B cell (primary cell): Measurements from ENCODE around the gene LRBA. TPM values are rescaled to one million over a fixed set of nuclear protein-coding genes. Genes with fewer than 3 reads are reported as not detected.
"Not testable (repeated sequence)": the region's sequence is repeated elsewhere in the genome, so short reads cannot be mapped to it uniquely, and the experiment has no call there.

Experiments
- ATAC-seq: fragments of 200-7000 bp; cut with Tn5 transposase; one replicate; pipeline ENCODE4 v1.10.0; 2021; ENCODE audit warnings: low read depth, mild to moderate bottlenecking, moderate number of reproducible peaks, moderate library complexity
- CTCF ChIA-PET: fragments of 350-600 bp; sonication (Branson Sonifier 250); formaldehyde crosslinking; loops from one replicate; lab custom pipeline; 2021; ENCODE audit warnings: antibody characterized with exemption, inconsistent platforms; lab: Charles Lee
- POLR2A ChIA-PET: fragments of 350-600 bp; sonication (Branson Sonifier 250); formaldehyde crosslinking; loops from one replicate; lab custom pipeline; 2021; ENCODE audit warnings: antibody characterized with exemption; lab: Charles Lee
- DNase-seq: peaks from one replicate; pipeline ENCODE4 v3.0.0; 2013
- H2AFZ ChIP-seq: 2 replicates; pipeline ENCODE4 v1.6.1; 2012; ENCODE audit warnings: mild to moderate bottlenecking, low read depth, low read length; ENCODE audit not compliant: insufficient read depth, poor library complexity, severe bottlenecking
- H3K27ac ChIP-seq, 2 donors: 1 replicate in 1 of 2; 2 replicates in 1 of 2; pipeline ENCODE4 v1.5.1; 2012 to 2013; ENCODE audit warnings: low read length in 2 of 2, mild to moderate bottlenecking in 2 of 2, moderate library complexity in 1 of 2
- H3K27me3 ChIP-seq, 4 experiments: fragments of 200-600 bp in 1 of 4; sonication (generic) in 1 of 4; replicated peaks in 1 of 4; 1 replicate in 2 of 4; 2 replicates in 2 of 4; pipeline versions ENCODE4 v1.6.1 to v1.7.0; 2013 to 2016; ENCODE audit warnings: low read length in 3 of 4, mild to moderate bottlenecking in 2 of 4, mixed read lengths in 1 of 4, moderate library complexity in 1 of 4; ENCODE audit not compliant: insufficient read depth in 4 of 4, control insufficient read depth in 3 of 4; ENCODE audit errors: control extremely low read depth in 1 of 4
- H3K36me3 ChIP-seq, 2 experiments: replicated peaks in 1 of 2; 1 replicate in 1 of 2; 2 replicates in 1 of 2; pipeline versions ENCODE4 v1.6.1 to v1.7.1; 2013; ENCODE audit warnings: low read length in 1 of 2; ENCODE audit not compliant: insufficient read depth in 2 of 2, control insufficient read depth in 1 of 2; ENCODE audit errors: control extremely low read depth in 1 of 2, extremely low read depth in 1 of 2
- H3K4me1 ChIP-seq, 2 donors: fragments of 200-600 bp in 1 of 2; sonication (generic) in 1 of 2; 1 replicate in 1 of 2; 2 replicates in 1 of 2; pipeline versions ENCODE4 v1.5.1 to v1.6.1; 2013 to 2017; ENCODE audit warnings: low read length in 2 of 2; ENCODE audit not compliant: control insufficient read depth in 2 of 2, insufficient read depth in 2 of 2
- H3K4me2 ChIP-seq: replicated peaks from 2 replicates; pipeline ENCODE3; 2012; ENCODE audit warnings: mild to moderate bottlenecking, low read depth, low read length; ENCODE audit not compliant: poor library complexity, severe bottlenecking
- H3K4me3 ChIP-seq, 5 experiments: fragments of 200-600 bp in 1 of 5; sonication (generic) in 1 of 5; 1 replicate in 3 of 5; 2 replicates in 2 of 5; pipeline versions ENCODE4 v1.5.1 to v1.7.0; 2011 to 2016; ENCODE audit warnings: low read length in 4 of 5, mild to moderate bottlenecking in 4 of 5, low read depth in 2 of 5, control low read depth in 1 of 5, moderate library complexity in 1 of 5; ENCODE audit not compliant: insufficient read depth in 1 of 5; ENCODE audit errors: control extremely low read depth in 1 of 5, extremely low read depth in 1 of 5
- H3K79me2 ChIP-seq: fragments of 200-600 bp; sonication (generic); one replicate; pipeline ENCODE4 v1.6.0; 2016; ENCODE audit warnings: low read length; ENCODE audit not compliant: control insufficient read depth, insufficient read depth
- H3K9ac ChIP-seq: fragments of 200-600 bp; sonication (generic); 2 replicates; pipeline ENCODE4 v1.6.1; 2017; ENCODE audit warnings: mild to moderate bottlenecking, low read length, moderate library complexity
- H3K9me3 ChIP-seq, 3 donors: one replicate each; pipeline versions ENCODE4 v1.6.1 to v1.7.1; 2013; ENCODE audit warnings: low read length in 2 of 3; ENCODE audit not compliant: control insufficient read depth in 2 of 3, insufficient read depth in 1 of 3; ENCODE audit errors: control extremely low read depth in 1 of 3
- H4K20me1 ChIP-seq: 2 replicates; pipeline ENCODE4 v1.6.0; 2012; ENCODE audit warnings: mild to moderate bottlenecking, low read length; ENCODE audit not compliant: insufficient read depth, control insufficient read depth, poor library complexity, severe bottlenecking
- H3K27ac Mint-ChIP-seq: one replicate; pipeline ENCODE4 v1.8.0; 2021; ENCODE audit warnings: mixed read lengths
- H3K27me3 Mint-ChIP-seq: one replicate; pipeline ENCODE4 v1.8.0; 2021; ENCODE audit warnings: mixed read lengths
- H3K4me1 Mint-ChIP-seq: one replicate; pipeline ENCODE4 v1.8.0; 2021; ENCODE audit warnings: mixed read lengths
- H3K4me3 Mint-ChIP-seq: one replicate; pipeline ENCODE4 v1.8.0; 2021; ENCODE audit warnings: mixed read lengths
- H3K9me3 Mint-ChIP-seq: one replicate; pipeline ENCODE4 v1.8.0; 2022; ENCODE audit warnings: mixed read lengths; ENCODE audit not compliant: insufficient read depth
- WGBS: methylation state at CpG from one replicate; pipeline ENCODE4 v1.1.5; 2013; ENCODE audit warnings: missing lambda C conversion rate; ENCODE audit not compliant: insufficient coverage; 5-methylcytosine and 5-hydroxymethylcytosine counted together
- intact Hi-C: fragments of 100-400 bp; cut with micrococcal nuclease; formaldehyde crosslinking; loops from one replicate; pipeline ENCODE4 v1.10.0; 2022
- polyA plus RNA-seq: library from polyadenylated mRNA; depleted of rRNA; stranded (reverse); fragments of >200 nt; gene quantifications from 2 replicates; pipeline ENCODE4 v1.2.3, GENCODE V29; 2012
- total RNA-seq, 2 donors: library from RNA; stranded (reverse); fragments of 120-200 nt in 1 of 2; gene quantifications; 1 replicate in 1 of 2; 2 replicates in 1 of 2; pipeline versions ENCODE4 v1.2.3 to v1.2.4, GENCODE V29; 2013 to 2022

Gene LRBA
- total and polyA plus RNA-seq, 2 donors (not counting 1 experiment from before 2014, with no cell fraction given), result 17.5 to 86.7 TPM

GRCh38 chr4:150957095-150957494, 58.0 kb downstream of the LRBA start:
- H3K4me1 ChIP-seq, DNase-seq, H3K27me3 ChIP-seq, H3K36me3 ChIP-seq, H3K27me3 Mint-ChIP-seq, H3K4me3 Mint-ChIP-seq, ATAC-seq, H3K4me2 ChIP-seq, H3K27ac Mint-ChIP-seq, H3K27ac ChIP-seq, CTCF ChIA-PET, H3K4me3 ChIP-seq, intact Hi-C loops, H2AFZ ChIP-seq, H3K9ac ChIP-seq, POLR2A ChIA-PET: not testable (repeated sequence)
- H3K79me2 ChIP-seq, result peaks cover 61% of the 10 kb centered on the region
- Mint-ChIP-seq H3K4me1 (peaks cover 20% of the 10 kb centered on the region), H3K9me3 (peaks cover 18% of the 10 kb centered on the region)
- peaks cover 15% of the 10 kb centered on the region for H4K20me1 ChIP-seq
- no CpG with 5 or more reads among the region's 1 CpG for WGBS
- H3K9me3 ChIP-seq, result peaks cover 6 to 47% (median 27%) of the 10 kb centered on the region in 3 donors

GRCh38 chr4:150953916-150954315, 61.2 kb downstream of the LRBA start:
- 98% methylated on average over 20 of the region's 28 CpGs for WGBS
- H3K4me2 ChIP-seq, H3K36me3 ChIP-seq, H3K4me3 ChIP-seq, H3K4me3 Mint-ChIP-seq, H3K27me3 Mint-ChIP-seq, H3K27ac ChIP-seq, H3K9ac ChIP-seq, POLR2A ChIA-PET, CTCF ChIA-PET, H3K27me3 ChIP-seq, ATAC-seq, H3K27ac Mint-ChIP-seq, DNase-seq, intact Hi-C loops, H2AFZ ChIP-seq: not testable (repeated sequence)
- H4K20me1 ChIP-seq, result peaks cover 18% of the 10 kb centered on the region
- peaks cover 5 to 38% (median 20%) of the 10 kb centered on the region in 3 donors for H3K9me3 ChIP-seq
- peaks cover 6 to 12% of the 10 kb centered on the region in 2 donors for H3K4me1 ChIP-seq
- peaks cover 16% of the 10 kb centered on the region for H3K9me3 Mint-ChIP-seq
- H3K79me2 ChIP-seq, result peaks cover 67% of the 10 kb centered on the region
- peaks cover 28% of the 10 kb centered on the region for H3K4me1 Mint-ChIP-seq
